Adrenal gland (tissue), 12 donors: ENCODE data around the gene UBN1. TPM values are rescaled to one million over a fixed set of nuclear protein-coding genes. Genes with fewer than 3 reads are reported as not detected.

Experiments
- DNase-seq, 7 donors: peaks; one replicate each; pipeline ENCODE4 v3.0.0-alpha.2; 2019 to 2020
- H3K27ac ChIP-seq, 5 donors: fragments of 200-600 bp; sonication (generic) in 4 of 5; 1 replicate in 3 of 5; 2 replicates in 2 of 5; pipeline versions ENCODE4 v1.5.1 to v1.8.0; 2016 to 2020; ENCODE audit warnings: mild to moderate bottlenecking in 1 of 5
- H3K27me3 ChIP-seq: fragments of 200-600 bp; 2 replicates; pipeline ENCODE4 v1.8.0; 2021
- H3K36me3 ChIP-seq, 2 donors: fragments of 200-600 bp; replicated peaks in 1 of 2; 1 replicate in 1 of 2; 2 replicates in 1 of 2; pipeline versions ENCODE4 v1.5.1 to v1.8.0; 2018 to 2022
- H3K4me1 ChIP-seq, 2 donors: fragments of 200-600 bp; replicated peaks in 1 of 2; 1 replicate in 1 of 2; 2 replicates in 1 of 2; pipeline versions ENCODE4 v1.5.1 to v1.8.0; 2018 to 2021
- H3K4me3 ChIP-seq, 4 donors: fragments of 200-600 bp; sonication (generic) in 3 of 4; one replicate each; pipeline ENCODE4 v1.5.1; 2016 to 2018
- H3K9me3 ChIP-seq, 3 donors: fragments of 200-600 bp; sonication (generic) in 1 of 3; replicated peaks in 1 of 3; 1 replicate in 2 of 3; 2 replicates in 1 of 3; pipeline versions ENCODE4 v1.5.1 to v1.8.0; 2016 to 2021
- CTCF ChIP-seq, 6 experiments: fragments of 450-650 bp in 4 of 6; fragments of 200-600 bp in 2 of 6; sonication (generic) in 1 of 6; IDR thresholded peaks; 1 replicate in 5 of 6; 2 replicates in 1 of 6; pipeline versions ENCODE4 v1.5.1 to v1.8.0; 2016 to 2021; ENCODE audit warnings: antibody characterized with exemption in 6 of 6, mild to moderate bottlenecking in 2 of 6, moderate library complexity in 1 of 6
- POLR2A ChIP-seq, 2 donors: fragments of 450-650 bp; IDR thresholded peaks; one replicate each; pipeline ENCODE4 v1.6.1; 2017; ENCODE audit warnings: antibody characterized with exemption in 2 of 2, mild to moderate bottlenecking in 2 of 2, moderate library complexity in 1 of 2
- WGBS, 4 donors: extraction: QIAGEN DNeasy Blood & Tissue Kit in 2 of 4; methylation state at CpG; one replicate each; pipeline versions ENCODE4 v1.1.5 to v1.1.7; 2013 to 2017; 5-methylcytosine and 5-hydroxymethylcytosine counted together
- intact Hi-C, 2 donors: fragments of 100-400 bp; cut with DNase I; formaldehyde crosslinking; loops; one replicate each; pipeline versions ENCODE4 v1.14.1 to v1.15.0; 2022 to 2023
- polyA plus RNA-seq, 3 donors: library from polyadenylated mRNA; stranded (reverse); fragments of 200-250 nt in 2 of 3; fragments of 350-450 nt in 1 of 3; fragmentation: Illumina TruSeq in 1 of 3; extraction: RNeasy Lipid Tissue Mini Kit (QIAGEN cat#74804) in 1 of 3; gene quantifications; one replicate each; pipeline ENCODE4 v1.2.3, GENCODE V29; 2013 to 2014
- total RNA-seq, 9 donors: library from RNA; depleted of rRNA in 4 of 9; stranded (reverse); fragments of >200 nt in 4 of 9; fragments of 120-200 nt in 1 of 9; fragmentation: NEBNext Ultra II Directional in 1 of 9; extraction: Animal tissue kit (Norgen Biotek cat#: 25700) in 1 of 9; gene quantifications; one replicate each; pipeline versions ENCODE4 v1.1.0 to v1.2.4, GENCODE V29; 2013 to 2023
- donor health status: healthy with polysubstance abuse.
- donor health status: Bipolar disorder and iron deficiency.
- donor health status: DM: yes; HTN: yes; CAD: no.
- donor health status: DM: no; HTN: no; CAD: no.
- donor health status: DM: no; HTN: no; CAD: no.
- donor health status: DM: yes; HTN: yes; CAD: no.

The UBN1 gene
- total and polyA plus RNA-seq, 12 donors, result 5.9 to 60.8 (median 28.4) TPM

- no peaks in the 10 kb centered on the region for H3K27me3 ChIP-seq
- no peaks in the 10 kb centered on the region for H3K4me1 ChIP-seq
- H3K9me3 ChIP-seq, result no peaks in the 10 kb centered on the region
- 83 to 96% (median 89%) methylated on average over 4 to 5 of the region's 5 CpGs for WGBS, 4 donors
- no peaks in the 10 kb centered on the region for H3K36me3 ChIP-seq
- no peak overlapping the region for H3K4me3 ChIP-seq
- TF ChIP-seq CTCF (IDR thresholded peaks at IDR 0.05) (no peak), POLR2A (IDR thresholded peaks at IDR 0.05) (no peak)
- intact Hi-C loops, result no loop called here
- no peak for DNase-seq
- H3K27ac ChIP-seq, result no peak overlapping the region
These were observed 61.6 kb downstream of the UBN1 start for GRCh38 chr16:4908854-4909401.

DNA sequence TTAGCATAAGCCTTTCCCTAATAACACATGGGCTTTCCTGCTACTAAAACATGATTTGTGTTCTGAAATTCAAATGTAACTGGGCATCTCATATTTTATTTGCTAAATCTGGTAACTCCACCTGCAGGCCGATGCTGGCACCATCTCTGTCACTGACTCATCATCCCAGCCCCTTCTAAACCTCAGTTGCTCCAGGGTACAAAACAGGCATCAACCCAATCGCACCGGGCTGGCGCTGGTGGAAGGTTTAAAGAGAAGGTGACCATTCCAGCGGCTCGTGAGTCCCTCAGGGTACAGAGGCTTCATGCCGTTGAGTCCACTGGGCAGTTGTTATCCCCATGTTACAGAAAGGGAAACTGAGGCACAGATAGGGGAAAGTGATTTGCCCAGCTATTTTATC, 62.5 kb downstream of the UBN1 start:
- no peak overlapping the region for H3K27ac ChIP-seq
- no peak for DNase-seq
- no peaks in the 10 kb centered on the region for H3K9me3 ChIP-seq
- TF ChIP-seq POLR2A (IDR thresholded peaks at IDR 0.05) (no peak), CTCF (IDR thresholded peaks at IDR 0.05) (no peak)
- H3K36me3 ChIP-seq, result no peaks in the 10 kb centered on the region
- H3K4me3 ChIP-seq, result no peak overlapping the region
- H3K4me1 ChIP-seq, result no peaks in the 10 kb centered on the region
- intact Hi-C loops, result no loop called here
- 71 to 85% (median 83%) methylated on average over 6 to 7 of the region's 7 CpGs for WGBS, 4 donors
- H3K27me3 ChIP-seq, result no peaks in the 10 kb centered on the region

GRCh38 chr16:4910828-4911227, 63.5 kb downstream of the UBN1 start:
- H3K9me3 ChIP-seq, result no peaks in the 10 kb centered on the region
- no peak overlapping the region for H3K4me3 ChIP-seq
- no peak overlapping the region for H3K27ac ChIP-seq
- no peaks in the 10 kb centered on the region for H3K4me1 ChIP-seq
- TF ChIP-seq CTCF (IDR thresholded peaks at IDR 0.05), result no peak
- no peak for TF ChIP-seq POLR2A (IDR thresholded peaks at IDR 0.05)
- no peaks in the 10 kb centered on the region for H3K27me3 ChIP-seq
- WGBS, 4 donors, result 79 to 95% (median 88%) methylated on average over 5 to 12 of the region's 12 CpGs
- intact Hi-C loops, result no loop called here
- no peak for DNase-seq
- no peaks in the 10 kb centered on the region for H3K36me3 ChIP-seq

DNA sequence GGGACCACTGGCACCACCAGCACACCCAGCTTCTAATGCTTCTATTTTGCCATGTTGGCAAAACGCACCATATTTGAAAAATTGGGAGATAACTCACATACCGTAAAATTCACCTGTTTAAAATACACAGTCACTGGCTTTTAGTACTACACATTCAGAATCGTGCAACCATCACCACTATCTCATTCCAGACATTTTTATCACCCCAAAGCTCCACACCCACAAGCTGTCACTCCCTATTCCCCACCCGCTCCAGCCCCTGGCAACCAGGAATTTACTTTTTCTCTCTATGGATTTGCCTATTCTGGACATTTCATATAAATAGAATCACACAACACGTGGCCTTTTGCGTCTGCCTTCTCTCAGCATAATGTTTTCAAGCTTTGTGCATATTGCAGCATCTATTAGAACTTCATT, 64.7 kb downstream of the UBN1 start:
- H3K27ac ChIP-seq, result no peak overlapping the region
- intact Hi-C loops, result no loop called here
- H3K27me3 ChIP-seq, result no peaks in the 10 kb centered on the region
- no peak for TF ChIP-seq POLR2A (IDR thresholded peaks at IDR 0.05)
- no peak for TF ChIP-seq CTCF (IDR thresholded peaks at IDR 0.05)
- 69 to 87% (median 75%) methylated on average over 6 of the region's 6 CpGs for WGBS, 4 donors
- H3K4me3 ChIP-seq, result no peak overlapping the region
- H3K36me3 ChIP-seq, result no peaks in the 10 kb centered on the region
- H3K4me1 ChIP-seq, result peaks cover 0 to 5% of the 10 kb centered on the region in 2 donors
- no peak for DNase-seq
- H3K9me3 ChIP-seq, result no peaks in the 10 kb centered on the region
